IMR-90 (cell line): ENCODE data around the gene CEP41.
A peak's percentile ranks its signal among the peaks of the same experiment; 100 is the strongest.

Experiments
- CEBPB ChIP-seq: IDR thresholded peaks from 2 replicates; pipeline ENCODE4 v1.6.1; 2012; ENCODE audit warnings: low read depth, low read length, improper control_type of control experiment
- CHD1 ChIP-seq: IDR thresholded peaks from 2 replicates; pipeline ENCODE4 v1.6.1; 2012; ENCODE audit warnings: low read depth, low read length, improper control_type of control experiment
- CTCF ChIP-seq: conservative IDR thresholded peaks from 2 replicates; pipeline ENCODE4 v1.5.1; 2012; ENCODE audit warnings: mild to moderate bottlenecking, low read depth, low read length, improper control_type of control experiment
- MAZ ChIP-seq: IDR thresholded peaks from 2 replicates; pipeline ENCODE4 v1.6.1; 2012; ENCODE audit warnings: low read depth, mild to moderate bottlenecking, low read length, improper control_type of control experiment, moderate library complexity, borderline replicate concordance
- POLR2A ChIP-seq: IDR thresholded peaks from 2 replicates; pipeline ENCODE4 v1.6.1; 2012; ENCODE audit warnings: mild to moderate bottlenecking, low read depth, low read length
- RAD21 ChIP-seq: IDR thresholded peaks from 2 replicates; pipeline ENCODE4 v1.6.1; 2012; ENCODE audit warnings: low read length, improper control_type of control experiment
- SMC3 ChIP-seq: fragments of 150-350 bp; IDR thresholded peaks from 2 replicates; pipeline ENCODE4 v1.6.1; 2016; ENCODE audit warnings: low read depth, mild to moderate bottlenecking, antibody characterized with exemption, low read length, moderate library complexity

GRCh38 chr7:130369110-130369711 is 71.6 kb downstream of the CEP41 start:
- TF ChIP-seq POLR2A = no peak
- TF ChIP-seq CTCF = no peak
- no peak for TF ChIP-seq RAD21
- TF ChIP-seq SMC3 = no peak
- TF ChIP-seq CEBPB = peak; percentile 74
- no peak for TF ChIP-seq CHD1
- 0 out of 2 replicates have a peak, but pooled peaks have one; percentile 11 for TF ChIP-seq MAZ
